Measurements from ENCODE around the gene CDH20.

The CDH20 gene

GRCh38 chr18:61575419-61575818 is 242.2 kb downstream of the CDH20 start:
- no peak for DNase-seq (ENCODE audit: low spot score)

- DNase-seq (ENCODE audit: low spot score), result no peak
These were observed 245.6 kb downstream of the CDH20 start for GRCh38 chr18:61578846-61579245.

GRCh38 chr18:61579581-61579980 is 246.4 kb downstream of the CDH20 start:
- no peak for DNase-seq (ENCODE audit: low spot score)

GRCh38 chr18:61580046-61580445 is 246.8 kb downstream of the CDH20 start:
- no peak for DNase-seq (ENCODE audit: low spot score)

GRCh38 chr18:61581578-61582201 is 248.5 kb downstream of the CDH20 start:
- peak; percentile 41 for DNase-seq (ENCODE audit: low spot score)

DNA sequence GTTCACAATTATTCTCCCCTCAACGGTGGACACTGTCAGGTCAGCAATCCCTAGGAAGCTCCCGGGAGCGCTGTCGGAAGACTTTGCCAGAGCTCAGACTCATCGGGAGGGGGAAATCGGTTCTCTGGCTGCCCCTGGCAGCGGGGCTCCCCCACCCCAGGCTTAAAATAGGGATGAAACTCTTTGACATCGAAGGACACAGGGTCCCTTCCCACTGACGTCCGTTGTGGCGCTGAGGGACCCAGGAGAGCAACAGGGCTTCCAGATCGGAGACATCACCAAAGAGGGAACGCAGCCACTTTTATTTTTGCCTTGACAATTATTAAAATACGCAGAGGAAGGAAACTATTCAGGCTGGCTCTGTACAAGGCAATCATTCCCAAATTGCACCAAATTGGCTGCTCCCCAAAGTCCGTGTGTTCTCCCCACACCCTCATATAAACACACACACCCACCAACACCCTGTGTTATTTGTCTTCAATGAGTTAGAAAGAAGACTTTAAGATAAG is 249.0 kb downstream of the CDH20 start:
- no peak for DNase-seq (ENCODE audit: low spot score)

GRCh38 chr18:61583548-61583947 is 250.3 kb downstream of the CDH20 start:
- no peak for DNase-seq (ENCODE audit: low spot score)

- no peak for DNase-seq (ENCODE audit: low spot score)
These were observed 254.6 kb downstream of the CDH20 start for GRCh38 chr18:61587865-61588264.

DNA sequence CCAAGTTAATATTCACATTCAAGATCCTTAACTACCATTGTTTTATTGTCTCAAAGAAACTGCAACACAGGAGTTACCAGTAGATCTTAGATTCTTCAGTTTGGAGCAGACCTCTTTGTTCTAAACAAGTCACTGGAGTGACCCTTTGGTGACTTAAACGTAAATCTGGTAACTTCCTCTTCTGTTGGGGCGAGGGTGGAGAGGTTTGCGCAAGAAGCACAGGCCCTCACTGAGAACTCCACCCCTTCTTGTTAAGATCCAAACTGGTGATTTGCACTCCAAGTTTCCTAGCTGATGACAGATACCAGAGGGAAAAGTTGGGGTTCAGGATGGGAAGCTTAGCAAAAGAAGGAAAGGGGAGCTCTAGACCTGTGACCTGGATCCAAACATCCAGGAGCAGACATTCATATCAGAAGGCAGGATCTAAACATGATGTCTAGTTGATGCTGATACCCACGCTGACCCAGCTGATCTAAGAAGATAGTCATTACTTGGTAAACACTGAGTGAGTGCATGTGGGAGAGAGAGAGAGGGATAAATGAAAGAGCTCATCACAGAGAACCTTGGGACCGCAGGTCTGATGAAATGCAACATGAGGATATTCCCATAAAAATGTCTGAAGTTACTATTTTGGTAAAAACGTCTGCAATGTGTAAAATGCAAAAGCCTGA is 256.0 kb downstream of the CDH20 start:
- no peak for DNase-seq (ENCODE audit: low spot score)

GRCh38 chr18:61589724-61590065 is 256.5 kb downstream of the CDH20 start:
- DNase-seq (ENCODE audit: low spot score), result no peak

DNA sequence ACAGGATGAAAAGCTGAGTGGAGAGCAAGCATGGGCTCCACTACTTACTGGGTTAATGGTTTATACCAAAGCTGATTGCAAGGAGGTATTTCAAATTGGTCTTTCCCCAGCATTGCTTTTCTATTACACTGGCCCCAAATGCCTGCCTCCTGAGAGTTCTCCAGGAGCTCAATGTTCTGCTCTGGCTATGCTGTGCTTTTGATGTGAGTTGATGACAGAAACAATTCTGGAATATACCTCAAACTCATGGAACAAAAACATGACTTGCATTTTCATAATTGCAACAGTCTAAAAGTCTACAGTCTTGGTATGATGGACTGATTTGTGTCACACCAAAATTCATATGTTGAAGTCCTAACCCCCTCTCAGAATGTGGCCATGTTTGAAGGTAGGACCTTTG is 258.0 kb downstream of the CDH20 start:
- DNase-seq (ENCODE audit: low spot score), result no peak

DNA sequence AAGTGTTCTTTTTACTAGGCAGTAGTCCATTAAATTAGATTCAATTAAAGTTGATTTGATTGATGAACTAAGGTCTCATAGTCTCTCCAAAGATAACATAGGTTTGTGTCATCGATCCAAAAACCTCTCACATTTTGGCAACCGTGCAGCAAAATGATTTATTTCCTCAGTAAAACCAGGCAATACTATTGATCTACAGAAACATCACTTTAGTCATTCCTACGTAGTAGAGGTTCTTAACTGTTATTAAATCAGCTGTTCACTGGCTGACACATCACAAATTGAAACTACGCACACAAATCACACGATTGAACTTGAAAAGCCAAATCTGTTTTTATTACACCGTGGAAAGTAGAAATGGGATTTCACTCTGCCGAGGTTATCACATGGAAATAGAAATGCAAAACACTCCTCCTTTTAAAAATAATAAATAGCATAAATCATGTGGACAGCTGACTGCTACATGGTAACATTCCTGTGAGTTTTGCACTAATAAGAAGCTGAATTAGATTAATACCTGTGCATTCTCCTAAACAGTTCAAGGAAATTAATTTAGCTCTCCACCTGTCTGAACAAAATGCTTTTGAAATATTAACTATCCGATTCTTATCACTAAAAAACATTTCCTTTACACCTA is 262.5 kb downstream of the CDH20 start:
- DNase-seq (ENCODE audit: low spot score), result no peak

GRCh38 chr18:61596296-61596695 is 263.1 kb downstream of the CDH20 start:
- no peak for DNase-seq (ENCODE audit: low spot score)

DNA sequence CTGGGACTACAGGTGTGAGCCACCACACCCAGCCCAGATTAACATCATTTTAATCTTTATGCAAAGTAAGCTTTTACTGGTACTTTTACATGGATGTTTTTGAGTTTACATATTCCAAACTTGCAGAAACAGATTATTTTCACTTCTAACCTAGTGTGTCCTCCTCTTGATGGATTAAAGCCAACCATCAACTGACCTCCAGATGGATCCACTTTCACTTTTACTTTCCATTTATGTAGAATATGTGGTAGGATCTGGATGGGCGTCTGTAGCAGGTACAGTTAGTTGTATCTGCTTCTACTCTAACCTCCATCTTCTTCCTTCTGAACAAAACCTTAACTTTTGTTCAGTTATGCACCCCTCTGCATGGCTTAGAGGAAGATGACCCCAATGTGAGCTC is 264.1 kb downstream of the CDH20 start:
- no peak for DNase-seq (ENCODE audit: low spot score)

- DNase-seq (ENCODE audit: low spot score), result no peak
These were observed 267.2 kb downstream of the CDH20 start for GRCh38 chr18:61600422-61600821.

GRCh38 chr18:61602836-61603235 is 269.6 kb downstream of the CDH20 start:
- no peak for DNase-seq (ENCODE audit: low spot score)
